ENCODE data around the gene GPSM1. TPM values are rescaled to one million over a fixed set of nuclear protein-coding genes. Genes with fewer than 3 reads are reported as not detected.
A peak's percentile ranks its signal among the peaks of the same experiment; 100 is the strongest.

Gene GPSM1
- total and polyA plus RNA-seq, 9 of the 15 experiments (the other 6 are each of a cell fraction or from before 2014, with no cell fraction given) = 0.04 to 14.2 (median 3.1) TPM

- Histone ChIP-seq H2AFZ (ENCODE audit: low read depth, low read length) (peak within 1 kb of the TSS; percentile 79), H3K27ac (ENCODE audit: extremely low read depth, low read depth, low read length) (peak within 1 kb of the TSS; percentile 79), H3K9me1 (ENCODE audit: control insufficient read depth, insufficient read depth, low read length) (no peaks in the 10 kb centered on the region), H3K4me2 (ENCODE audit: insufficient read depth, low read length) (peak within 1 kb of the TSS; percentile 95), H3K27me3 (ENCODE audit: control insufficient read depth in 2 of 2, insufficient read depth in 2 of 2, low read length in 2 of 2) (no peaks in the 10 kb centered on the region), H3K9ac (ENCODE audit: insufficient read depth in 1 of 2, low read depth in 2 of 2, low read length in 2 of 2) (peak within 1 kb of the TSS; percentile 89 to 93), H3K36me3 (ENCODE audit: control insufficient read depth, insufficient read depth, low read length) (peaks cover 76% of the 10 kb centered on the region; the same call in 2 of the 3 replicates), H3K4me1 (replicated peaks in 1 of 2; ENCODE audit: control insufficient read depth in 2 of 2, insufficient read depth in 2 of 2, low read length in 2 of 2) (peaks cover 9 to 81% of the 10 kb centered on the region in 2 experiments; a peak in 4 of 5 replicates), H4K20me1 (replicated peaks; ENCODE audit: control insufficient read depth, insufficient read depth, low read length) (no peaks in the 10 kb centered on the region), H3K79me2 (ENCODE audit: control insufficient read depth, insufficient read depth, low read length) (peaks cover 24% of the 10 kb centered on the region), H3K4me3 (peak within 1 kb of the TSS; percentile 55), H3K9me3 (replicated peaks; ENCODE audit: control insufficient read depth, insufficient read depth, low read depth, low read length) (no peaks in the 10 kb centered on the region)
- ChIA-PET POLR2A (interaction anchor here (0.6 to 1.0 kb wide), 7 partner anchors 7 to 869 kb away, joined by 3 to 8 read pairs (median 3); partner anchors contain the start of gene DNLZ), CTCF (ENCODE audit: low intra/inter-chr PET ratio) (no interaction called here)
- intact Hi-C loops (cut with micrococcal nuclease) = no loop called here
- BruUV-seq (replicated peaks) = TSS peak; percentile 62
- peak; percentile 68 to 87 (median 76) for DNase-seq (ENCODE audit: extremely low read depth in 1 of 4, low spot score in 3 of 4)
- WGBS (ENCODE audit: insufficient coverage, low coverage, missing lambda C conversion rate) = 26% methylated on average over 22 of the region's 27 CpGs
- in situ Hi-C loops (cut with MboI) = no loop called here
- peak; percentile 92 for ATAC-seq
- peak; percentile 96 for FAIRE-seq
- TF ChIP-seq SMAD2 (IDR thresholded peaks at IDR 0.05; ENCODE audit: low read depth, low read length) = no peak
- peak; percentile 26 for TF ChIP-seq HMGN3 (IDR thresholded peaks at IDR 0.05; ENCODE audit: borderline replicate concordance, extremely low read depth, insufficient read length, low read depth, low read length)
- TF ChIP-seq STAT6 (CRISPR knock-in tag; IDR thresholded peaks at IDR 0.05) = no peak
- 0 out of 2 replicates have a peak, but pooled peaks have one; percentile 16 for TF ChIP-seq ATF7 (IDR thresholded peaks at IDR 0.05)
- TF ChIP-seq STAG1 (CRISPR knock-in tag; IDR thresholded peaks at IDR 0.05; ENCODE audit: borderline replicate concordance) = no peak
- TF ChIP-seq SRSF9 (IDR thresholded peaks at IDR 0.05; ENCODE audit: borderline replicate concordance, low read depth, low read length) = no peak
- peak in 1 of 2 experiments; percentile 81; a peak in 2 of 4 replicates for TF ChIP-seq UBTF (IDR thresholded peaks at IDR 0.05; ENCODE audit: borderline replicate concordance in 1 of 2, low read depth in 2 of 2, low read length in 2 of 2)
- TF ChIP-seq ILK (tag; IDR thresholded peaks at IDR 0.05; ENCODE audit: borderline replicate concordance, low read depth) = no peak
- TF ChIP-seq KAT8 (IDR thresholded peaks at IDR 0.05; ENCODE audit: low read depth) = no peak
- no peak for TF ChIP-seq PHB (CRISPR knock-in tag; IDR thresholded peaks at IDR 0.05)
- no peak for TF ChIP-seq E2F6 (IDR thresholded peaks at IDR 0.05; ENCODE audit: borderline replicate concordance in 1 of 2, extremely low read depth in 1 of 2, insufficient read depth in 1 of 2, insufficient read length in 1 of 2, low read depth in 1 of 2, low read length in 1 of 2, poor library complexity in 1 of 2, severe bottlenecking in 1 of 2)
- TF ChIP-seq ZBTB43 (CRISPR knock-in tag; IDR thresholded peaks at IDR 0.05) = no peak
These were observed 46.2 kb downstream of the GPSM1 start, which contains the start of gene CARD9 for GRCh38 chr9:136373300-136374182. CARD9 (minus strand) TSS chr9:136373669; CDS start chr9:136372078, 1,591 bp downstream.

Data from K562 (cell line).